ENCODE measurements around the gene KRTAP4-11. TPM values are rescaled to one million over a fixed set of nuclear protein-coding genes. Genes with fewer than 3 reads are reported as not detected.
"Not testable (repeated sequence)": the region's sequence is repeated elsewhere in the genome, so short reads cannot be mapped to it uniquely, and the experiment has no call there.

KRTAP4-11 gene
- total and polyA plus RNA-seq, 10 of the 15 experiments (the other 5 are each of a cell fraction or from before 2014, with no cell fraction given), result not detected

DNA sequence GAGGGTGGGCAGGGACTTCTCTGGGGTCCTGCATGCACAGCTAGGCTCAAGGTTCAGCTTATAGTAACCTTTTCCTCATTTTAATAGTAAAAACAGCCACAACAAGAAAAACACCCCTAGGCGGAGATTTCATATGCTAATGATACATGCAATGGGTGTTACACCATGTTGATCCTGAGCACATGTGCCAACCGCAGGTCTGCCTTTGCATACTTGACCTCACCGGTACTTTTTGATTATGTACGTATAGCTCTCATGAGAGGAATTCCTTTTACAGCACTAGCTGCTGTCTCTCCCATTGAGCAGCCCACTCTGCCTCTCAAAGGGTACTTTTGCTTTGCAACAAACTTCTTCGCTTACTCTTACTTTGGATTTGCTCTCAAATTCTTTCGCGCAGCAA lies 22.1 kb downstream of the KRTAP4-11 start:
- no TSS peak for BruUV-seq (replicated peaks)
- intact Hi-C loops (cut with micrococcal nuclease; ENCODE audit: unreplicated experiment) (no loop called here), in situ Hi-C loops (cut with MboI) (no loop called here)
- Histone ChIP-seq H3K4me2 (ENCODE audit: control insufficient read depth, insufficient read depth) (no peak overlapping the region), H3K4me3 (no peak overlapping the region), H3K27ac (ENCODE audit: control insufficient read depth, insufficient read depth) (no peak overlapping the region), H3K9me3 (replicated peaks; ENCODE audit: control insufficient read depth, insufficient read depth, low read length) (no peaks in the 10 kb centered on the region), H3K36me3 (ENCODE audit: control insufficient read depth in 2 of 2, insufficient read depth in 2 of 2, low read length in 1 of 2) (no peaks in the 10 kb centered on the region), H3K4me1 (ENCODE audit: control insufficient read depth, insufficient read depth, low read length) (no peaks in the 10 kb centered on the region), H3K27me3 (replicated peaks in 1 of 2; ENCODE audit: control insufficient read depth in 2 of 2, insufficient read depth in 2 of 2, low read length in 1 of 2) (no peaks in the 10 kb centered on the region; a peak in 1 of 4 replicates), H2AFZ (ENCODE audit: control insufficient read depth, low read depth, low read length) (no peak overlapping the region), H3K79me2 (ENCODE audit: control insufficient read depth, insufficient read depth, low read length) (no peaks in the 10 kb centered on the region), H3K9ac (ENCODE audit: control insufficient read depth, insufficient read depth, low read length) (no peak overlapping the region), H4K20me1 (ENCODE audit: control insufficient read depth, insufficient read depth) (no peaks in the 10 kb centered on the region)
- ChIA-PET RAD21 (ENCODE audit: unreplicated experiment) (no interaction called here), SMC1A (ENCODE audit: uncharacterized antibody, unreplicated experiment) (no interaction called here), CTCF (no interaction called here), POLR2A (no interaction called here)
- TF ChIP-seq MEF2A (IDR thresholded peaks at IDR 0.05; ENCODE audit: insufficient read depth, low read depth, low read length), result no peak
- TF ChIP-seq, protein P1, sequence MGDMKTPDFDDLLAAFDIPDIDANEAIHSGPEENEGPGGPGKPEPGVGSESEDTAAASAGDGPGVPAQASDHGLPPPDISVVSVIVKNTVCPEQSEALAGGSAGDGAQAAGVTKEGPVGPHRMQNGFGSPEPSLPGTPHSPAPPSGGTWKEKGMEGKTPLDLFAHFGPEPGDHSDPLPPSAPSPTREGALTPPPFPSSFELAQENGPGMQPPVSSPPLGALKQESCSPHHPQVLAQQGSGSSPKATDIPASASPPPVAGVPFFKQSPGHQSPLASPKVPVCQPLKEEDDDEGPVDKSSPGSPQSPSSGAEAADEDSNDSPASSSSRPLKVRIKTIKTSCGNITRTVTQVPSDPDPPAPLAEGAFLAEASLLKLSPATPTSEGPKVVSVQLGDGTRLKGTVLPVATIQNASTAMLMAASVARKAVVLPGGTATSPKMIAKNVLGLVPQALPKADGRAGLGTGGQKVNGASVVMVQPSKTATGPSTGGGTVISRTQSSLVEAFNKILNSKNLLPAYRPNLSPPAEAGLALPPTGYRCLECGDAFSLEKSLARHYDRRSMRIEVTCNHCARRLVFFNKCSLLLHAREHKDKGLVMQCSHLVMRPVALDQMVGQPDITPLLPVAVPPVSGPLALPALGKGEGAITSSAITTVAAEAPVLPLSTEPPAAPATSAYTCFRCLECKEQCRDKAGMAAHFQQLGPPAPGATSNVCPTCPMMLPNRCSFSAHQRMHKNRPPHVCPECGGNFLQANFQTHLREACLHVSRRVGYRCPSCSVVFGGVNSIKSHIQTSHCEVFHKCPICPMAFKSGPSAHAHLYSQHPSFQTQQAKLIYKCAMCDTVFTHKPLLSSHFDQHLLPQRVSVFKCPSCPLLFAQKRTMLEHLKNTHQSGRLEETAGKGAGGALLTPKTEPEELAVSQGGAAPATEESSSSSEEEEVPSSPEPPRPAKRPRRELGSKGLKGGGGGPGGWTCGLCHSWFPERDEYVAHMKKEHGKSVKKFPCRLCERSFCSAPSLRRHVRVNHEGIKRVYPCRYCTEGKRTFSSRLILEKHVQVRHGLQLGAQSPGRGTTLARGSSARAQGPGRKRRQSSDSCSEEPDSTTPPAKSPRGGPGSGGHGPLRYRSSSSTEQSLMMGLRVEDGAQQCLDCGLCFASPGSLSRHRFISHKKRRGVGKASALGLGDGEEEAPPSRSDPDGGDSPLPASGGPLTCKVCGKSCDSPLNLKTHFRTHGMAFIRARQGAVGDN (IDR thresholded peaks at IDR 0.05), result no peak
- DNase-seq (ENCODE audit: low read depth, low spot score) (no peak), ATAC-seq (no peak), FAIRE-seq (no peak)
- WGBS (ENCODE audit: insufficient coverage, insufficient replicate concordance, low lambda C conversion rate, missing lambda C conversion rate), result 73% methylated on average over 7 of the region's 7 CpGs

DNA sequence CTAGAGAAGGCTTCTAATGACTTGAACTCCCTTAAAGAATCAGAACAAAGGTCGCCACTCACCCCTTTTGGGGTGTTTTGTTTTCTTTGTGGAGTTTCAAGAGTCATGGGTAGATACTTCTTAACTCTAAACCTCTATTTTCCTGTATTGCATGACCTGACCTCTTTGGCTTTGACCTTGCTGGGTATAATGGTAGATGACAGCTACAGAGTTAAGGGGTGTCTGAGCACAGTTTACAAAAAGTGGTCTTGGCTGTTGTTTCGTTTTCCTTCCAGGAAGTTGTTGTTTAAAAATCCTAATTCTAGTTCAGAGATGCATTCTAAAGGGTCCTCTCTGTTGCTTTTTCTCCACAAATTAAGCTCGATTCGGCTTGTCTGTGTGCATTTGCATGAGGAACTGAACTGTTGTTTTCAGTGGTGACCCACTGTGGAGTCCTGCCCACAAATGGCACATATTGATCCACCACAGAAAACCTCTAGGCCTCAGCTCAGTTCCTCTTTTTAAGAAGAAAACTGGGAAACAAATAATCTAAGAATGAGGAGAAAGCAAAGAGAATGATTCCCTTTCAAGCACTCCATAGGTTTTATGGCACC lies 29.3 kb downstream of the KRTAP4-11 start:
- DNase-seq (ENCODE audit: low read depth, low spot score); RAD21 ChIA-PET (ENCODE audit: unreplicated experiment); H3K9ac ChIP-seq (ENCODE audit: control insufficient read depth, insufficient read depth, low read length); H3K9me3 ChIP-seq (replicated peaks; ENCODE audit: control insufficient read depth, insufficient read depth, low read length); H3K4me3 ChIP-seq; SMC1A ChIA-PET (ENCODE audit: uncharacterized antibody, unreplicated experiment); H3K27me3 ChIP-seq (replicated peaks in 1 of 2; ENCODE audit: control insufficient read depth in 2 of 2, insufficient read depth in 2 of 2, low read length in 1 of 2); H3K27ac ChIP-seq (ENCODE audit: control insufficient read depth, insufficient read depth); BruUV-seq (replicated peaks); ATAC-seq; in situ Hi-C loops (cut with MboI); H3K4me2 ChIP-seq (ENCODE audit: control insufficient read depth, insufficient read depth); CTCF ChIA-PET; H3K36me3 ChIP-seq (ENCODE audit: control insufficient read depth in 2 of 2, insufficient read depth in 2 of 2, low read length in 1 of 2); H2AFZ ChIP-seq (ENCODE audit: control insufficient read depth, low read depth, low read length); H3K4me1 ChIP-seq (ENCODE audit: control insufficient read depth, insufficient read depth, low read length); POLR2A ChIA-PET; H3K79me2 ChIP-seq (ENCODE audit: control insufficient read depth, insufficient read depth, low read length); H4K20me1 ChIP-seq (ENCODE audit: control insufficient read depth, insufficient read depth); intact Hi-C loops (cut with micrococcal nuclease; ENCODE audit: unreplicated experiment); FAIRE-seq: not testable (repeated sequence)
- 0% methylated on average over 4 of the region's 4 CpGs for WGBS (ENCODE audit: insufficient coverage, insufficient replicate concordance, low lambda C conversion rate, missing lambda C conversion rate)

DNA sequence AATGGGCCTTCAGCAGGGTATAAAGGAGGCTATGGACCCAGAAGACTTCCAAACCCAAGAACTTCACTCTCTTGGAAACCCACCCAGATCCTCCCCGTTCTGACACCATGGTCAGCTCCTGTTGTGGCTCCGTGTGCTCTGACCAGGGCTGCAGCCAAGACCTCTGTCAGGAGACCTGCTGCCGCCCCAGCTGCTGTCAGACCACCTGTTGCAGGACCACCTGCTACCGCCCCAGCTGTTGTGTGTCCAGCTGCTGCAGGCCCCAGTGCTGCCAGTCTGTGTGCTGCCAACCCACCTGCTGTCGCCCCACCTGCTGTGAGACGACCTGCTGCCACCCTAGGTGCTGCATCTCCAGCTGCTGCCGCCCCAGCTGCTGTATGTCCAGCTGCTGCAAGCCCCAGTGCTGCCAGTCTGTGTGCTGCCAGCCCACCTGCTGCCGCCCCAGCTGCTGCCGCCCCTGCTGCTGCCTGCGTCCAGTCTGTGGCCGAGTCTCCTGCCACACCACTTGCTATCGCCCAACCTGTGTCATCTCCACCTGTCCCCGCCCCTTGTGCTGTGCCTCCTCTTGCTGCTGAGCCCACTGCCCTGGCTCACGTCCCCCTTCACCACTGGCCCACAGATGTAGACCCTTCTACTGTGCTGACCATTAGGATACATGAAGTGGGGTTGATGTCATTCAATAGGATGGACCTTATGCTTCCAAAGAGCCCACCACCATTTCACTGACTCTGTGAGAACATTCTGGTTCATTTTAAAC lies 33.9 kb downstream of the KRTAP4-11 start, which contains the start of gene KRTAP4-7:
Gene KRTAP4-7 (plus strand): TSS at position 51 of the 757 bp plus-strand sequence. CDS start 57 bp downstream, at position 108.
- SMC1A ChIA-PET (ENCODE audit: uncharacterized antibody, unreplicated experiment); DNase-seq (ENCODE audit: low read depth, low spot score); POLR2A ChIA-PET; H3K36me3 ChIP-seq (ENCODE audit: control insufficient read depth in 2 of 2, insufficient read depth in 2 of 2, low read length in 1 of 2); RAD21 ChIA-PET (ENCODE audit: unreplicated experiment); FAIRE-seq; H3K4me1 ChIP-seq (ENCODE audit: control insufficient read depth, insufficient read depth, low read length); H3K4me2 ChIP-seq (ENCODE audit: control insufficient read depth, insufficient read depth); ATAC-seq; H3K9me3 ChIP-seq (replicated peaks; ENCODE audit: control insufficient read depth, insufficient read depth, low read length); H3K9ac ChIP-seq (ENCODE audit: control insufficient read depth, insufficient read depth, low read length); BruUV-seq (replicated peaks); in situ Hi-C loops (cut with MboI); H3K4me3 ChIP-seq; H3K27ac ChIP-seq (ENCODE audit: control insufficient read depth, insufficient read depth); H2AFZ ChIP-seq (ENCODE audit: control insufficient read depth, low read depth, low read length); H3K27me3 ChIP-seq (replicated peaks in 1 of 2; ENCODE audit: control insufficient read depth in 2 of 2, insufficient read depth in 2 of 2, low read length in 1 of 2); H3K79me2 ChIP-seq (ENCODE audit: control insufficient read depth, insufficient read depth, low read length); H4K20me1 ChIP-seq (ENCODE audit: control insufficient read depth, insufficient read depth); CTCF ChIA-PET; intact Hi-C loops (cut with micrococcal nuclease; ENCODE audit: unreplicated experiment): not testable (repeated sequence)
- 5% methylated on average over 9 of the region's 14 CpGs for WGBS (ENCODE audit: insufficient coverage, insufficient replicate concordance, low lambda C conversion rate, missing lambda C conversion rate)
